IMR-90 (cell line): ENCODE measurements around the gene DTX3. TPM values are rescaled to one million over a fixed set of nuclear protein-coding genes. Genes with fewer than 3 reads are reported as not detected.

ENCODE experiments used
- ATAC-seq: fragments of 200-7000 bp; cut with Tn5 transposase; 2 replicates; pipeline ENCODE4 v1.9.1; 2020; ENCODE audit warnings: low read depth, mild to moderate bottlenecking, moderate library complexity
- BruUV-seq: library from RNA; stranded (reverse); fragments of 400-500 nt; replicated peaks from 2 replicates; lab custom pipeline; 2021; lab: Mats Ljungman, UMichigan
- CTCF ChIA-PET: fragments of 300-600 bp; formaldehyde crosslinking; extraction: SDS; loops from one replicate; lab custom pipeline; 2021; ENCODE audit warnings: antibody characterized with exemption; lab: Yijun Ruan, JAX
- POLR2A ChIA-PET: fragments of 300-600 bp; sonication (Branson Sonifier 250); formaldehyde crosslinking; loops from one replicate; lab custom pipeline; 2022; ENCODE audit warnings: antibody characterized with exemption; ENCODE audit not compliant: unreplicated experiment; lab: Charles Lee
- DNase-seq: peaks from one replicate; pipeline ENCODE4 v3.0.0; 2013
- H2AFZ ChIP-seq: replicated peaks from 2 replicates; pipeline ENCODE3; 2013; ENCODE audit warnings: low read length, mild to moderate bottlenecking; ENCODE audit not compliant: poor library complexity
- H2AK5ac ChIP-seq: 2 replicates; pipeline ENCODE4 v1.6.1; 2013; ENCODE audit warnings: low read depth, low read length, inconsistent platforms
- H2AK9ac ChIP-seq: replicated peaks from 2 replicates; pipeline ENCODE3; 2013; ENCODE audit warnings: mild to moderate bottlenecking, low read depth, low read length, moderate library complexity; ENCODE audit not compliant: poor library complexity
- H2BK120ac ChIP-seq: 2 replicates; pipeline ENCODE4 v1.6.1; 2013; ENCODE audit warnings: low read depth, low read length, inconsistent platforms
- H2BK15ac ChIP-seq: 3 replicates; pipeline ENCODE4 v1.6.1; 2013; ENCODE audit warnings: low read depth, low read length, inconsistent platforms
- H2BK20ac ChIP-seq: 2 replicates; pipeline ENCODE4 v1.6.1; 2013; ENCODE audit warnings: low read depth, mild to moderate bottlenecking, inconsistent platforms, low read length, moderate library complexity
- H2BK5ac ChIP-seq: 2 replicates; pipeline ENCODE4 v1.6.1; 2013; ENCODE audit warnings: mild to moderate bottlenecking, low read depth, low read length, inconsistent platforms; ENCODE audit not compliant: poor library complexity, severe bottlenecking
- H3K14ac ChIP-seq: replicated peaks from 2 replicates; pipeline ENCODE4 v1.6.1; 2013; ENCODE audit warnings: low read depth, low read length, inconsistent platforms
- H3K18ac ChIP-seq: 2 replicates; pipeline ENCODE4 v1.6.1; 2013; ENCODE audit warnings: low read depth, low read length, control low read depth
- H3K23ac ChIP-seq: 2 replicates; pipeline ENCODE4 v1.6.1; 2013; ENCODE audit warnings: low read depth, low read length, inconsistent platforms
- H3K27ac ChIP-seq: 2 replicates; pipeline ENCODE4 v1.5.1; 2013; ENCODE audit warnings: mild to moderate bottlenecking, control low read depth, low read length; ENCODE audit not compliant: insufficient read depth
- H3K27me3 ChIP-seq: 2 replicates; pipeline ENCODE4 v1.6.1; 2013; ENCODE audit warnings: low read length; ENCODE audit not compliant: control insufficient read depth, insufficient read depth
- H3K36me3 ChIP-seq: 2 replicates; pipeline ENCODE4 v1.6.1; 2013; ENCODE audit warnings: low read length, mixed read lengths; ENCODE audit not compliant: control insufficient read depth, insufficient read depth
- H3K4ac ChIP-seq: 2 replicates; pipeline ENCODE4 v1.6.1; 2013; ENCODE audit warnings: low read depth, low read length, inconsistent platforms
- H3K4me1 ChIP-seq: 2 replicates; pipeline ENCODE4 v1.6.1; 2013; ENCODE audit warnings: low read length, mixed read lengths; ENCODE audit not compliant: control insufficient read depth, insufficient read depth
- H3K4me2 ChIP-seq: 2 replicates; pipeline ENCODE4 v1.6.1; 2013; ENCODE audit warnings: low read depth, mild to moderate bottlenecking, control low read depth, low read length, moderate library complexity
- H3K4me3 ChIP-seq: 2 replicates; pipeline ENCODE4 v1.5.1; 2013; ENCODE audit warnings: low read depth, mild to moderate bottlenecking, control low read depth, low read length, moderate library complexity; ENCODE audit not compliant: insufficient read depth
- H3K56ac ChIP-seq: 2 replicates; pipeline ENCODE4 v1.6.1; 2013; ENCODE audit warnings: low read length, inconsistent platforms; ENCODE audit not compliant: insufficient read depth; ENCODE audit errors: extremely low read depth
- H3K79me1 ChIP-seq, 2 experiments: 2 replicates each; pipeline ENCODE4 v1.6.1; 2013; ENCODE audit warnings: low read length in 2 of 2, inconsistent platforms in 1 of 2, low read depth in 1 of 2
- H3K9ac ChIP-seq: 2 replicates; pipeline ENCODE4 v1.6.1; 2013; ENCODE audit warnings: low read depth, low read length, control low read depth
- H3K9me1 ChIP-seq: 2 replicates; pipeline ENCODE4 v1.6.1; 2013; ENCODE audit warnings: low read length, inconsistent platforms; ENCODE audit not compliant: insufficient read depth
- H3K9me3 ChIP-seq: 2 replicates; pipeline ENCODE4 v1.6.1; 2013; ENCODE audit warnings: low read length; ENCODE audit not compliant: control insufficient read depth, insufficient read depth
- H4K20me1 ChIP-seq: 2 replicates; pipeline ENCODE4 v1.6.1; 2013; ENCODE audit warnings: low read length, inconsistent platforms; ENCODE audit not compliant: insufficient read depth
- H4K5ac ChIP-seq: 2 replicates; pipeline ENCODE4 v1.6.1; 2013; ENCODE audit warnings: mild to moderate bottlenecking, low read depth, low read length, control low read depth
- H4K8ac ChIP-seq, 2 experiments: 2 replicates each; pipeline ENCODE4 v1.6.1; 2013; ENCODE audit warnings: low read depth in 2 of 2, low read length in 2 of 2, control low read depth in 1 of 2, inconsistent platforms in 1 of 2
- H4K91ac ChIP-seq: 2 replicates; pipeline ENCODE4 v1.6.1; 2013; ENCODE audit warnings: low read depth, low read length, inconsistent platforms; ENCODE audit not compliant: insufficient read depth
- FOS ChIP-seq: fragments of 150-350 bp; IDR thresholded peaks from 2 replicates; pipeline ENCODE4 v1.6.1; 2016; ENCODE audit warnings: low read depth, low read length
- MAFK ChIP-seq: IDR thresholded peaks from 2 replicates; pipeline ENCODE4 v1.6.1; 2012; ENCODE audit warnings: low read depth, low read length, improper control_type of control experiment
- RFX5 ChIP-seq: IDR thresholded peaks from 2 replicates; pipeline ENCODE4 v1.8.0; 2012; ENCODE audit warnings: low read depth, mild to moderate bottlenecking, low read length, moderate library complexity
- WGBS, 2 experiments: methylation state at CpG; one replicate each; pipeline versions ENCODE4 v1.1.5 to v1.1.7; 2013; ENCODE audit warnings: missing lambda C conversion rate in 2 of 2; ENCODE audit not compliant: insufficient read length in 1 of 2; ENCODE audit errors: extremely low coverage in 2 of 2; 5-methylcytosine and 5-hydroxymethylcytosine counted together
- dilution Hi-C: fragments of 300-500 bp; cut with HindIII; formaldehyde crosslinking; loops from one replicate; pipeline ENCODE4 v1.14.3; 2018; ENCODE audit warnings: low sequenced_read_pairs; ENCODE audit not compliant: unreplicated experiment
- in situ Hi-C: fragments of 300-500 bp; cut with MboI; formaldehyde crosslinking; loops from 3 replicates; pipeline ENCODE4 v1.14.3; 2019; ENCODE audit warnings: low sequenced_read_pairs, inconsistent platforms, mixed read lengths
- intact Hi-C: fragments of 100-400 bp; cut with micrococcal nuclease; formaldehyde crosslinking; loops from 2 replicates; pipeline ENCODE4 v1.10.0; 2022
- polyA plus RNA-seq, 3 experiments: library from polyadenylated mRNA; depleted of rRNA; stranded (reverse); fragments of >200 nt; gene quantifications; 2 replicates each; pipeline ENCODE4 v1.2.3, GENCODE V29; 2012; ENCODE audit warnings: low replicate concordance in 1 of 3
- total RNA-seq: library from RNA; depleted of rRNA; stranded (reverse); fragments of >200 nt; gene quantifications from 2 replicates; pipeline ENCODE4 v1.2.3, GENCODE V29; 2012

The DTX3 gene
- total and polyA plus RNA-seq, 2 of the 4 experiments (the other 2 are of a cell fraction), result 2.9 to 14.6 TPM

GRCh38 chr12:57554897-57555296, 49.7 kb upstream of the DTX3 start:
- DNase-seq (no peak), ATAC-seq (no peak)
- no peaks in the 10 kb centered on the region for H3K9me3 ChIP-seq
- H2BK20ac ChIP-seq, result no peak overlapping the region
- H3K14ac ChIP-seq, result no peak overlapping the region
- H3K23ac ChIP-seq, result no peak overlapping the region
- no peak overlapping the region for H2BK120ac ChIP-seq
- H2BK15ac ChIP-seq, result no peak overlapping the region
- BruUV-seq, result no TSS peak
- H3K27me3 ChIP-seq, result peaks cover 31% of the 10 kb centered on the region
- H2AFZ ChIP-seq, result no peak overlapping the region
- H3K36me3 ChIP-seq, result no peaks in the 10 kb centered on the region
- in situ Hi-C loops (no loop called here), intact Hi-C loops (no loop called here), dilution Hi-C loops (loop anchor here (25.0 kb wide), 1 partner anchor 107 kb away; no protein-coding TSS in a partner anchor)
- WGBS, 2 experiments, result no CpG with 5 or more reads among the region's 1 CpG
- ChIA-PET CTCF (no interaction called here), POLR2A (no interaction called here)
- H2AK9ac ChIP-seq, result no peak overlapping the region
- H3K9me1 ChIP-seq, result peaks cover 7% of the 10 kb centered on the region; the same call in 1 of the 2 replicates
- no peak overlapping the region for H3K27ac ChIP-seq
- no peak overlapping the region for H4K8ac ChIP-seq
- no peak overlapping the region for H4K5ac ChIP-seq
- peaks cover 3% of the 10 kb centered on the region for H3K4me1 ChIP-seq
- H3K56ac ChIP-seq, result no peak overlapping the region
- peaks cover 0 to 4% of the 10 kb centered on the region in 2 experiments; a peak in 1 of 4 replicates for H3K79me1 ChIP-seq
- TF ChIP-seq MAFK (no peak), RFX5 (no peak), FOS (no peak)
- H4K20me1 ChIP-seq, result no peaks in the 10 kb centered on the region
- H3K9ac ChIP-seq, result no peak overlapping the region
- no peak overlapping the region for H3K18ac ChIP-seq
- no peak overlapping the region for H3K4ac ChIP-seq
- no peak overlapping the region for H3K4me3 ChIP-seq
- no peak overlapping the region for H4K91ac ChIP-seq
- H2AK5ac ChIP-seq, result no peak overlapping the region
- no peak overlapping the region for H2BK5ac ChIP-seq
- H3K4me2 ChIP-seq, result no peak overlapping the region
